Chondrocyte (in vitro differentiated cells): ENCODE measurements around the gene BTBD3. TPM values are rescaled to one million over a fixed set of nuclear protein-coding genes. Genes with fewer than 3 reads are reported as not detected.

Experiments
- DNase-seq: peaks from one replicate; pipeline ENCODE4 v3.0.0; 2021; ENCODE audit warnings: mixed read lengths, low spot score
- H3K27ac Mint-ChIP-seq: one replicate; pipeline ENCODE4 v1.8.0; 2021; ENCODE audit warnings: mild to moderate bottlenecking, moderate library complexity, mixed read lengths; ENCODE audit not compliant: unreplicated experiment
- H3K27me3 Mint-ChIP-seq: 2 replicates; pipeline ENCODE4 v1.8.0; 2021; ENCODE audit warnings: low read depth, mixed read lengths
- H3K36me3 Mint-ChIP-seq: 2 replicates; pipeline ENCODE4 v1.8.0; 2021; ENCODE audit warnings: low read depth, mixed read lengths
- H3K4me1 Mint-ChIP-seq: 2 replicates; pipeline ENCODE4 v1.8.0; 2021; ENCODE audit warnings: low read depth, mild to moderate bottlenecking, mixed read lengths
- H3K4me3 Mint-ChIP-seq: one replicate; pipeline ENCODE4 v1.8.0; 2021; ENCODE audit warnings: mild to moderate bottlenecking, moderate library complexity, mixed read lengths; ENCODE audit not compliant: unreplicated experiment
- H3K9me3 Mint-ChIP-seq: 2 replicates; pipeline ENCODE4 v1.8.0; 2021; ENCODE audit warnings: low read depth, mixed read lengths
- CTCF ChIP-seq: fragments of 200-600 bp; sonication (generic); IDR thresholded peaks from 2 replicates; pipeline ENCODE4 v1.5.0; 2021; ENCODE audit warnings: antibody characterized with exemption, mild to moderate bottlenecking, moderate library complexity
- total RNA-seq: library from RNA; stranded (reverse); gene quantifications from 3 replicates; pipeline ENCODE4 v1.2.1, GENCODE V29; 2021

The BTBD3 gene
- total RNA-seq, 1 donor from 2014 or later = 21.6 TPM

GRCh38 chr20:11958855-11959254 lies 41.2 kb downstream of the BTBD3 start:
- Mint-ChIP-seq H3K4me1 (no peaks in the 10 kb centered on the region), H3K27ac (no peak overlapping the region), H3K9me3 (peaks cover 10% of the 10 kb centered on the region), H3K27me3 (peaks cover 2% of the 10 kb centered on the region), H3K4me3 (no peak overlapping the region), H3K36me3 (no peaks in the 10 kb centered on the region)
- DNase-seq = no peak
- no peak for TF ChIP-seq CTCF

- no peak overlapping the region for H3K27ac Mint-ChIP-seq
- H3K36me3 Mint-ChIP-seq = no peaks in the 10 kb centered on the region
- no peak overlapping the region for H3K4me3 Mint-ChIP-seq
- peaks cover 10% of the 10 kb centered on the region for H3K4me1 Mint-ChIP-seq
- DNase-seq = no peak
- H3K9me3 Mint-ChIP-seq = no peaks in the 10 kb centered on the region
- no peaks in the 10 kb centered on the region for H3K27me3 Mint-ChIP-seq
- TF ChIP-seq CTCF = peak; percentile 39
Observed at GRCh38 chr20:11965602-11966001, 47.9 kb downstream of the BTBD3 start.

- no peaks in the 10 kb centered on the region for H3K27me3 Mint-ChIP-seq
- TF ChIP-seq CTCF = no peak
- H3K4me1 Mint-ChIP-seq = peaks cover 10% of the 10 kb centered on the region
- no peak overlapping the region for H3K27ac Mint-ChIP-seq
- H3K4me3 Mint-ChIP-seq = no peak overlapping the region
- no peaks in the 10 kb centered on the region for H3K36me3 Mint-ChIP-seq
- no peak for DNase-seq
- H3K9me3 Mint-ChIP-seq = no peaks in the 10 kb centered on the region
Observed at GRCh38 chr20:11966186-11966585, 48.5 kb downstream of the BTBD3 start.

GRCh38 chr20:11970243-11970836 lies 52.6 kb downstream of the BTBD3 start:
- Mint-ChIP-seq H3K4me1 (peaks cover 10% of the 10 kb centered on the region), H3K36me3 (no peaks in the 10 kb centered on the region)

GRCh38 chr20:11972478-11972877 lies 54.8 kb downstream of the BTBD3 start:
- no peak overlapping the region for H3K27ac Mint-ChIP-seq
- DNase-seq = no peak
- no peaks in the 10 kb centered on the region for H3K4me1 Mint-ChIP-seq
- H3K4me3 Mint-ChIP-seq = no peak overlapping the region
- TF ChIP-seq CTCF = no peak
- peaks cover 5% of the 10 kb centered on the region for H3K9me3 Mint-ChIP-seq
- no peaks in the 10 kb centered on the region for H3K36me3 Mint-ChIP-seq
- peaks cover 2% of the 10 kb centered on the region for H3K27me3 Mint-ChIP-seq

More at GRCh38 chr20:11970243-11970836, 52.6 kb downstream of the BTBD3 start:
- no peak for DNase-seq
- Mint-ChIP-seq H3K9me3 (no peaks in the 10 kb centered on the region), H3K27me3 (peaks cover 2% of the 10 kb centered on the region), H3K27ac (no peak overlapping the region), H3K4me3 (no peak overlapping the region)
- no peak for TF ChIP-seq CTCF
